H1 (cell line): ENCODE results near the gene RETSAT. TPM values are rescaled to one million over a fixed set of nuclear protein-coding genes. Genes with fewer than 3 reads are reported as not detected.

Experiments
- CTCF ChIA-PET: fragments of 300-600 bp; sonication (Branson Sonifier 250); formaldehyde crosslinking; loops from one replicate; lab custom pipeline; 2021; ENCODE audit not compliant: partially characterized antibody; lab: Charles Lee
- POLR2A ChIA-PET: fragments of 300-600 bp; sonication (Branson Sonifier 250); formaldehyde crosslinking; loops from one replicate; lab custom pipeline; 2021; ENCODE audit warnings: inconsistent platforms; ENCODE audit not compliant: partially characterized antibody; lab: Charles Lee
- DNase-seq, 2 experiments: peaks; one replicate each; pipeline versions ENCODE4 v3.0.0 to v3.0.0-alpha.2; 2010 to 2022; ENCODE audit warnings: low spot score in 2 of 2, low read depth in 1 of 2, mixed read lengths in 1 of 2
- FAIRE-seq: peaks from 2 replicates; lab custom pipeline; 2011; peaks lifted over from hg19 to GRCh38; lab: Jason Lieb, UNC
- H2AFZ ChIP-seq: 2 replicates; pipeline ENCODE4 v1.8.1; 2012; ENCODE audit warnings: low read length, inconsistent platforms
- H2AK5ac ChIP-seq: 2 replicates; pipeline ENCODE4 v1.6.1; 2013; ENCODE audit warnings: low read depth, low read length
- H2BK120ac ChIP-seq: replicated peaks from 2 replicates; pipeline ENCODE3; 2013; ENCODE audit warnings: low read depth, low read length, inconsistent platforms
- H2BK12ac ChIP-seq: 2 replicates; pipeline ENCODE4 v1.6.1; 2013; ENCODE audit warnings: low read depth, low read length
- H2BK15ac ChIP-seq: 2 replicates; pipeline ENCODE4 v1.6.1; 2013; ENCODE audit warnings: low read length
- H2BK20ac ChIP-seq: 2 replicates; pipeline ENCODE4 v1.6.1; 2013; ENCODE audit warnings: low read length
- H2BK5ac ChIP-seq: 2 replicates; pipeline ENCODE4 v1.6.1; 2013; ENCODE audit warnings: low read depth, low read length
- H3K14ac ChIP-seq: 2 replicates; pipeline ENCODE4 v1.6.1; 2013; ENCODE audit warnings: inconsistent platforms; ENCODE audit not compliant: insufficient read length
- H3K18ac ChIP-seq: 2 replicates; pipeline ENCODE4 v1.6.1; 2013; ENCODE audit warnings: low read length; ENCODE audit errors: extremely low read depth
- H3K23ac ChIP-seq: 2 replicates; pipeline ENCODE4 v1.6.1; 2013; ENCODE audit warnings: inconsistent platforms; ENCODE audit not compliant: insufficient read length
- H3K23me2 ChIP-seq: 2 replicates; pipeline ENCODE4 v1.6.1; 2013; ENCODE audit warnings: low read depth, low read length
- H3K27ac ChIP-seq: 2 replicates; pipeline ENCODE4 v1.6.1; 2011; ENCODE audit warnings: low read depth, low read length, inconsistent platforms
- H3K27me3 ChIP-seq, 4 experiments: replicated peaks in 1 of 4; 1 replicate in 1 of 4; 2 replicates in 3 of 4; pipeline versions ENCODE4 v1.6.1 to v1.8.1; 2011 to 2013; ENCODE audit warnings: low read length in 3 of 4, mild to moderate bottlenecking in 3 of 4, inconsistent platforms in 2 of 4, mixed read lengths in 2 of 4, moderate library complexity in 1 of 4; ENCODE audit not compliant: control insufficient read depth in 3 of 4, insufficient read depth in 3 of 4; ENCODE audit errors: extremely low read depth in 1 of 4
- H3K36me3 ChIP-seq, 4 experiments: 2 replicates each; pipeline versions ENCODE4 v1.6.1 to v1.8.1; 2011 to 2013; ENCODE audit warnings: mild to moderate bottlenecking in 4 of 4, low read length in 3 of 4, moderate library complexity in 2 of 4, control low read depth in 1 of 4, inconsistent platforms in 1 of 4; ENCODE audit not compliant: insufficient read depth in 4 of 4, control insufficient read depth in 2 of 4
- H3K4ac ChIP-seq: replicated peaks from 2 replicates; pipeline ENCODE3; 2013; ENCODE audit warnings: low read length, low read depth, mixed read lengths, inconsistent platforms; ENCODE audit not compliant: insufficient read length
- H3K4me1 ChIP-seq, 4 experiments: replicated peaks in 1 of 4; 1 replicate in 1 of 4; 2 replicates in 3 of 4; pipeline versions ENCODE4 v1.6.1 to v1.8.1; 2011 to 2013; ENCODE audit warnings: low read length in 3 of 4, inconsistent platforms in 2 of 4, mixed read lengths in 1 of 4; ENCODE audit not compliant: insufficient read depth in 4 of 4, control insufficient read depth in 3 of 4
- H3K4me2 ChIP-seq, 2 experiments: 2 replicates each; pipeline versions ENCODE4 v1.6.1 to v1.8.1; 2011 to 2013; ENCODE audit warnings: low read depth in 2 of 2, low read length in 2 of 2, control low read depth in 1 of 2, inconsistent platforms in 1 of 2, mild to moderate bottlenecking in 1 of 2; ENCODE audit not compliant: insufficient read depth in 1 of 2
- H3K4me3 ChIP-seq, 4 experiments: fragments of 200-600, 300-600 bp in 1 of 4; sonication (generic), shearing (Covaris generic), sonication (Bioruptor Twin) in 1 of 4; 2 replicates each; pipeline versions ENCODE4 v1.5.1 to v1.8.1; 2011 to 2016; ENCODE audit warnings: low read length in 4 of 4, low read depth in 3 of 4, control low read depth in 2 of 4, inconsistent platforms in 2 of 4, mild to moderate bottlenecking in 2 of 4, mixed read lengths in 1 of 4, moderate library complexity in 1 of 4; ENCODE audit not compliant: insufficient read depth in 2 of 4; ENCODE audit errors: extremely low read depth in 1 of 4
- H3K56ac ChIP-seq: replicated peaks from 2 replicates; pipeline ENCODE3; 2013; ENCODE audit warnings: low read depth, mild to moderate bottlenecking, mixed read lengths, low read length, inconsistent platforms; ENCODE audit not compliant: insufficient read length
- H3K79me1 ChIP-seq: 2 replicates; pipeline ENCODE4 v1.6.1; 2013; ENCODE audit warnings: low read depth, low read length, control low read depth
- H3K79me2 ChIP-seq, 2 experiments: 2 replicates each; pipeline versions ENCODE4 v1.6.1 to v1.8.1; 2012 to 2013; ENCODE audit warnings: low read length in 2 of 2, mild to moderate bottlenecking in 2 of 2, inconsistent platforms in 1 of 2; ENCODE audit not compliant: insufficient read depth in 2 of 2, control insufficient read depth in 1 of 2
- H3K9ac ChIP-seq, 4 experiments: replicated peaks in 1 of 4; 1 replicate in 1 of 4; 2 replicates in 3 of 4; pipeline versions ENCODE4 v1.6.1 to v1.8.1; 2011 to 2013; ENCODE audit warnings: low read depth in 3 of 4, low read length in 3 of 4, control low read depth in 2 of 4, mild to moderate bottlenecking in 2 of 4, moderate library complexity in 2 of 4, inconsistent platforms in 1 of 4; ENCODE audit errors: extremely low read depth in 1 of 4
- H3K9me3 ChIP-seq, 2 experiments: 2 replicates each; pipeline versions ENCODE4 v1.6.1 to v1.8.1; 2012 to 2013; ENCODE audit warnings: mild to moderate bottlenecking in 2 of 2, moderate library complexity in 2 of 2, control low read depth in 1 of 2, inconsistent platforms in 1 of 2, low read depth in 1 of 2, low read length in 1 of 2, mixed read lengths in 1 of 2; ENCODE audit not compliant: insufficient read depth in 2 of 2
- H4K20me1 ChIP-seq, 2 experiments: replicated peaks in 1 of 2; 2 replicates each; pipeline versions ENCODE3 to v1.8.1; 2011 to 2013; ENCODE audit warnings: inconsistent platforms in 2 of 2, low read length in 2 of 2, mild to moderate bottlenecking in 1 of 2; ENCODE audit not compliant: insufficient read depth in 2 of 2, control insufficient read depth in 1 of 2
- H4K5ac ChIP-seq: 2 replicates; pipeline ENCODE4 v1.6.1; 2013; ENCODE audit warnings: low read length, low read depth, mixed read lengths, inconsistent platforms; ENCODE audit not compliant: insufficient read length
- H4K8ac ChIP-seq: 2 replicates; pipeline ENCODE4 v1.8.0; 2013; ENCODE audit warnings: mild to moderate bottlenecking, moderate library complexity, low read length, inconsistent platforms; ENCODE audit not compliant: insufficient read depth; ENCODE audit errors: extremely low read depth
- H4K91ac ChIP-seq: replicated peaks from 2 replicates; pipeline ENCODE3; 2013; ENCODE audit warnings: low read length, mixed read lengths, inconsistent platforms; ENCODE audit not compliant: insufficient read length
- BACH1 ChIP-seq: IDR thresholded peaks from 2 replicates; pipeline ENCODE4 v1.6.1; 2012; ENCODE audit warnings: low read length, improper control_type of control experiment
- CEBPB ChIP-seq: IDR thresholded peaks from 2 replicates; pipeline ENCODE4 v1.6.1; 2012; ENCODE audit warnings: low read depth, low read length
- CHD1 ChIP-seq: IDR thresholded peaks from 2 replicates; pipeline ENCODE4 v1.6.1; 2012; ENCODE audit warnings: low read depth, low read length, improper control_type of control experiment
- HDAC2 ChIP-seq, 2 experiments: fragments of 300-600 bp in 1 of 2; sonication (generic) in 1 of 2; IDR thresholded peaks; 2 replicates each; pipeline ENCODE4 v1.6.1; 2011 to 2012; ENCODE audit warnings: low read depth in 2 of 2, low read length in 2 of 2, mild to moderate bottlenecking in 2 of 2, moderate library complexity in 2 of 2, borderline replicate concordance in 1 of 2, inconsistent platforms in 1 of 2
- KDM1A ChIP-seq: fragments of 200-600, 300-600 bp; sonication (generic); IDR thresholded peaks from 2 replicates; pipeline ENCODE4 v1.7.1; 2016; ENCODE audit warnings: mild to moderate bottlenecking, low read length, borderline replicate concordance
- NANOG ChIP-seq: IDR thresholded peaks from 2 replicates; pipeline ENCODE4 v1.6.1; 2011; ENCODE audit warnings: low read length, low read depth, mild to moderate bottlenecking, inconsistent platforms; ENCODE audit not compliant: insufficient read depth, poor library complexity, severe bottlenecking
- PHF8 ChIP-seq: fragments of 200-600 bp; sonication (generic); conservative IDR thresholded peaks from 2 replicates; pipeline ENCODE4 v1.7.1; 2012; ENCODE audit warnings: low read depth, mild to moderate bottlenecking, inconsistent platforms, low read length, moderate library complexity
- POLR2A ChIP-seq, 2 experiments: IDR thresholded peaks; 1 replicate in 1 of 2; 2 replicates in 1 of 2; pipeline ENCODE4 v1.6.1; 2011; ENCODE audit warnings: low read depth in 2 of 2, low read length in 2 of 2, mild to moderate bottlenecking in 2 of 2; ENCODE audit errors: control extremely low read depth in 1 of 2
- POU5F1 ChIP-seq: IDR thresholded peaks from 2 replicates; pipeline ENCODE4 v1.6.1; 2011; ENCODE audit warnings: low read depth, mild to moderate bottlenecking, low read length, moderate library complexity
- SIRT6 ChIP-seq: IDR thresholded peaks from one replicate; pipeline ENCODE4 v1.7.1; 2012; ENCODE audit warnings: low read length, inconsistent platforms
- SP4 ChIP-seq: IDR thresholded peaks from 2 replicates; pipeline ENCODE4 v1.6.1; 2012; ENCODE audit warnings: low read length, inconsistent platforms
- TEAD4 ChIP-seq: IDR thresholded peaks from 2 replicates; pipeline ENCODE4 v1.6.1; 2012; ENCODE audit warnings: low read depth, low read length, inconsistent platforms, mixed read lengths
- ZNF274 ChIP-seq: IDR thresholded peaks from 2 replicates; pipeline ENCODE4 v1.7.0; 2012; ENCODE audit warnings: low read length, borderline replicate concordance; ENCODE audit errors: extremely low read depth
- WGBS, 2 experiments: shearing (Covaris generic) in 1 of 2; methylation state at CpG; one replicate each; pipeline versions ENCODE4 v1.1.6 to v1.1.7; 2013 to 2015; ENCODE audit warnings: low lambda C conversion rate in 2 of 2, mixed read lengths in 2 of 2, inconsistent platforms in 1 of 2, low coverage in 1 of 2, missing lambda C conversion rate in 1 of 2; ENCODE audit not compliant: insufficient replicate concordance in 2 of 2, insufficient coverage in 1 of 2, insufficient read length in 1 of 2; ENCODE audit errors: extremely low coverage in 1 of 2, missing lambda C conversion rate in 1 of 2; 5-methylcytosine and 5-hydroxymethylcytosine counted together
- polyA plus RNA-seq, 7 experiments: library from polyadenylated mRNA; depleted of rRNA in 3 of 7; stranded (reverse) in 5 of 7; unstranded in 2 of 7; fragments of >200 nt in 5 of 7; fragments of 200-250 nt in 2 of 7; gene quantifications; 1 replicate in 5 of 7; 2 replicates in 1 of 7; 4 replicates in 1 of 7; pipeline versions ENCODE4 v1.2.1 to v1.2.3, GENCODE V29; 2011 to 2013; ENCODE audit warnings: missing spikeins in 2 of 7, mixed read lengths in 2 of 7
- total RNA-seq: library from RNA; stranded (reverse); fragmentation: NEBNext Ultra II Directional; extraction: Animal tissue kit (Norgen Biotek cat#: 25700); gene quantifications from 2 replicates; pipeline ENCODE4 v1.2.1, GENCODE V29; 2021

Gene RETSAT
- total and polyA plus RNA-seq, 2 of the 8 experiments (the other 6 are each of a cell fraction or from before 2014, with no cell fraction given): 15.8 to 16.7 TPM

- H3K56ac ChIP-seq: no peak overlapping the region
- no peaks in the 10 kb centered on the region for H3K27me3 ChIP-seq
- H3K79me2 ChIP-seq: no peaks in the 10 kb centered on the region
- FAIRE-seq (no peak), DNase-seq (no peak)
- no peak overlapping the region for H2BK120ac ChIP-seq
- no peak overlapping the region for H2BK12ac ChIP-seq
- CTCF ChIA-PET: interaction anchor here (0.6 to 4.7 kb wide), 6 partner anchors 8 to 154 kb away, joined by 3 to 31 read pairs (median 4); partner anchors contain the start of gene MAT2A
- H3K9ac ChIP-seq: no peak overlapping the region
- H3K23ac ChIP-seq: no peak overlapping the region
- no peak overlapping the region for H4K5ac ChIP-seq
- 92% methylated on average over 5 of the region's 8 CpGs; no CpG with 5 or more reads in 1 of the 2 experiments for WGBS, 2 experiments
- no peak overlapping the region for H3K27ac ChIP-seq
- no peaks in the 10 kb centered on the region for H3K23me2 ChIP-seq
- H3K4me3 ChIP-seq: no peak overlapping the region
- no peak overlapping the region for H3K4ac ChIP-seq
- H3K14ac ChIP-seq: no peak overlapping the region
- no peak overlapping the region for H2AK5ac ChIP-seq
- H4K8ac ChIP-seq: no peak overlapping the region
- H2AFZ ChIP-seq: no peak overlapping the region
- H2BK20ac ChIP-seq: no peak overlapping the region
- POLR2A ChIA-PET: interaction anchor here (1.1 to 25.0 kb wide), 5 partner anchors 9 to 146 kb away, joined by 3 to 396 read pairs (median 3); partner anchors contain the start of genes ELMOD3, MAT2A and RETSAT
- no peak overlapping the region for H4K91ac ChIP-seq
- H3K79me1 ChIP-seq: peaks cover 2% of the 10 kb centered on the region; the same call in 1 of the 2 replicates
- H3K9me3 ChIP-seq: 0 out of 4 replicates have a peak, but pooled peaks cover 0 to 2% of the 10 kb centered on the region in 2 experiments
- H3K18ac ChIP-seq: no peak overlapping the region
- H2BK15ac ChIP-seq: no peak overlapping the region
- H2BK5ac ChIP-seq: no peak overlapping the region
- H3K4me2 ChIP-seq: no peak overlapping the region
- peaks cover 0 to 6% (median under 1%) of the 10 kb centered on the region in 4 experiments; a peak in 2 of 7 replicates for H3K4me1 ChIP-seq
- H3K36me3 ChIP-seq: peaks cover 0 to 3% (median 0%) of the 10 kb centered on the region in 4 experiments; a peak in 2 of 8 replicates
- no peaks in the 10 kb centered on the region for H4K20me1 ChIP-seq
- TF ChIP-seq KDM1A: no peak
- no peak for TF ChIP-seq POLR2A (IDR thresholded peaks at IDR 0.05; ENCODE audit: control extremely low read depth in 1 of 2, low read depth in 2 of 2, low read length in 2 of 2)
- no peak for TF ChIP-seq SP4
- no peak for TF ChIP-seq CEBPB
- TF ChIP-seq BACH1: no peak
- TF ChIP-seq NANOG: no peak
- no peak for TF ChIP-seq ZNF274
- no peak for TF ChIP-seq PHF8
- no peak for TF ChIP-seq HDAC2 (IDR thresholded peaks at IDR 0.05; ENCODE audit: borderline replicate concordance in 1 of 2, low read depth in 2 of 2, low read length in 2 of 2)
- no peak for TF ChIP-seq CHD1
- no peak for TF ChIP-seq POU5F1
- no peak for TF ChIP-seq TEAD4
- no peak for TF ChIP-seq SIRT6
Observed at GRCh38 chr2:85398426-85399182, 44.3 kb upstream of the RETSAT start.
